Bone marrow (tissue), 2 donors: ENCODE measurements around the gene UBXN1.
A peak's percentile ranks its signal among the peaks of the same experiment; 100 is the strongest.
"Not testable (repeated sequence)": the region's sequence is repeated elsewhere in the genome, so short reads cannot be mapped to it uniquely, and the experiment has no call there.

Experiments used
- DNase-seq, 2 donors: peaks; one replicate each; lab custom pipeline; 2025; lab: John Stamatoyannopoulos, UW

UBXN1 gene

DNA sequence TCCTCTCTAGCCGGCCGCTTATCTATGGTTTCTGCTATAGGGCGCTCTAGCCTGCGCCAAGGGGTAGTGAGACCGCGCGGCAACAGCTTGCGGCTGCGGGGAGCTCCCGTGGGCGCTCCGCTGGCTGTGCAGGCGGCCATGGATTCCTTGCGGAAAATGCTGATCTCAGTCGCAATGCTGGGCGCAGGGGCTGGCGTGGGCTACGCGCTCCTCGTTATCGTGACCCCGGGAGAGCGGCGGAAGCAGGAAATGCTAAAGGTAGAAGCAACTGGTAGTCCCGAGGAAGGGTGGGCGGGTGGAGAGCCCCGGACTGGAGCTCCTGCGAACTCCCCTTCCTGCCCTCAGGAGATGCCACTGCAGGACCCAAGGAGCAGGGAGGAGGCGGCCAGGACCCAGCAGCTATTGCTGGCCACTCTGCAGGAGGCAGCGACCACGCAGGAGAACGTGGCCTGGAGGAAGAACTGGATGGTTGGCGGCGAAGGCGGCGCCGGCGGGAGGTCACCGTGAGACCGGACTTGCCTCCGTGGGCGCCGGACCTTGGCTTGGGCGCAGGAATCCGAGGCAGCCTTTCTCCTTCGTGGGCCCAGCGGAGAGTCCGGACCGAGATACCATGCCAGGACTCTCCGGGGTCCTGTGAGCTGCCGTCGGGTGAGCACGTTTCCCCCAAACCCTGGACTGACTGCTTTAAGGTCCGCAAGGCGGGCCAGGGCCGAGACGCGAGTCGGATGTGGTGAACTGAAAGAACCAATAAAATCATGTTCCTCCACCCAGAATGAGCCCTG lies 7.1 kb downstream of the UBXN1 start, which contains the start of the genes LBHD1 and UQCC3:
Gene LBHD1, minus strand, starts transcription at position 660 of the 782 bp plus-strand sequence. CDS start 2,236 bp downstream, outside the sequence.
Gene UQCC3, plus strand, starts transcription at position 66 of the 782 bp plus-strand sequence. Its CDS starts 73 bp downstream, at position 139.
- DNase-seq, result peak; percentile 75 to 76

- DNase-seq, result no peak
Measured at GRCh38 chr11:62671236-62671607, 7.7 kb downstream of the UBXN1 start.

DNA sequence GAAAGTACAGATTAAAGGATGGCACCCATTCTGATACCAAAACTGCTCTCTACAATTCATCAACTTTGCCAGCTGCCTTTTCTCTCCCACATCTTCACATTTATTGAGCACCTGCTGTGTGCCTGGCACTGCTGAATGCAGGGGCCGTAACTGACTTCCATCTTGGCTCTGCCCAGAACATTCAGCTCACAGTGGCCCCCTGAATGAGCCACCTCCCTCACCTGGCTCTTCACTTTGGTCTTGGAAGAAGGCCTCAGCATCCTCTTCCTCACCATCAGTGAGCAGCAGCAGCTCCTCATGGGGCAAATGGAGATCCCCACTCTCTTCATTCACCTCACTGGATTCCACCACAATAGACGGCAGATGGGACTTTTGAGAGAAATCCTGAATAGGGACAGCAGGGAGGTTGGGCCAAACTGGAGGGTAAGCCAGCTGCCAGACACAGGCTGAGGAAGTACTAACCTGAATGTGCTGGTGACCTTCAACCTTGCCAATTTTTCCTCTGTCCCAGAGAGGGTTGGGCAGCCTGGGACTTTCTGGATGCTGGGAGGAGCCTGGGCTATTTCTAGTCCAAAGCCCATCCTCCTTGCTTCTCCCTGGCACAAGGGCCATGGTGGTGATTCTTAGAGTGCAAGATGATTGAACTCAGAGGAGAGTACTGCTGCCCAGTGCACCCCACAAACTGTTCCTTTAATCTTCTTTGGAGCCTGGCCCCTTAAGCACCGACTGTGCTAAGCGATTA lies 9.3 kb downstream of the UBXN1 start:
- DNase-seq, result no peak

DNA sequence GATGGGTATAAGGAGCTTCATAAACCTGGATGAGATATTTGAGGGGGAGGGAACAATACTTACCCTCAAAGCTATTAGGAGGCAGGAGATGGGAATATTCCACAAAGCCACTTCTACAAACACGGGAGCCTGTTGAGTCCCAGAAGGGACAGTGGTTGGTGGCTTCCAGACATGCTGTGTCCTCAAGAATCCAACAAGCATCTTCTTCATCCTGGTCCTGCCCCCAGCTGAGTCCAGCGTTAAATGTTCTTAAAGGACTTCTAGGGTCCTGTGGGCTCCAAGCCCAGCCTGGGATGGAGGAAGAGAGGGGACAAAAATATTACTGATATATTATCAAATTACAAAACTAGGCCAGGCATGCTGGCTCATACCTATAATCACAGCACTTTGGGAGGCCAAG lies 11.4 kb downstream of the UBXN1 start:
- no peak for DNase-seq

GRCh38 chr11:62666259-62666926 lies 12.5 kb downstream of the UBXN1 start:
- DNase-seq, result no peak

GRCh38 chr11:62665599-62666258 lies 13.1 kb downstream of the UBXN1 start:
- DNase-seq, result peak in 1 of 2 donors; percentile 54

DNA sequence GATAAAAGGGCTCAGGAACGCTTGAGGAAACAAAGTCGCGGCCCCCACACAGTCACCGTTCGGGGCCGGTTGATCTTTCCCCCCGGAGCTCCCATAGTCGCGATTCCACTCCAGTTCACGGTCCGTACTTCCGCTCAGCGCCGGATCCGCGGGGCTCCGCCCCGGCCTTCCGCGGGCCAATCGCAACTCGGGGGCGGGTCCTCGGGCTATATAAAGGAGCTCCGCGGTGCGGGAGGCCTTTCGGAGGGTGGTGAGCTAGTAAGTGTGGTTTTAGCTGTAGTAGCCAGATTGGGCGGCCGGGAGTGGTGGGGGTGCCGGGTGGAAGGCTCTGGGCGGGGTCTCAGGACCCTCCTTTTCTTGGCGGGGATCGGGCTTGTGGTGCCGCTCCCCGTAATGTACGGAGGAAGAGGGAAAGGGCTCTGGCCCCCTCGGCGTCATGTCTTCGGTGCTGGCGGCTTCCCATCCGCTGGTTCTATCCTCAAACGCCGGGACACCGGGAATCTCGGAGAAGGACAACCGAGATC lies 13.7 kb downstream of the UBXN1 start, which contains the start of the genes C11orf98 and CSKMT:
Gene C11orf98, minus strand, starts transcription at position 136 of the 524 bp plus-strand sequence. Its CDS starts 41 bp downstream, at position 95.
Gene CSKMT, plus strand, starts transcription at position 238 of the 524 bp plus-strand sequence. CDS start 568 bp downstream, outside the sequence.
- peak; percentile 92 to 93 for DNase-seq

- peak in 1 of 2 donors; percentile 62 for DNase-seq
Measured at GRCh38 chr11:62664405-62665074, 14.3 kb downstream of the UBXN1 start.

DNA sequence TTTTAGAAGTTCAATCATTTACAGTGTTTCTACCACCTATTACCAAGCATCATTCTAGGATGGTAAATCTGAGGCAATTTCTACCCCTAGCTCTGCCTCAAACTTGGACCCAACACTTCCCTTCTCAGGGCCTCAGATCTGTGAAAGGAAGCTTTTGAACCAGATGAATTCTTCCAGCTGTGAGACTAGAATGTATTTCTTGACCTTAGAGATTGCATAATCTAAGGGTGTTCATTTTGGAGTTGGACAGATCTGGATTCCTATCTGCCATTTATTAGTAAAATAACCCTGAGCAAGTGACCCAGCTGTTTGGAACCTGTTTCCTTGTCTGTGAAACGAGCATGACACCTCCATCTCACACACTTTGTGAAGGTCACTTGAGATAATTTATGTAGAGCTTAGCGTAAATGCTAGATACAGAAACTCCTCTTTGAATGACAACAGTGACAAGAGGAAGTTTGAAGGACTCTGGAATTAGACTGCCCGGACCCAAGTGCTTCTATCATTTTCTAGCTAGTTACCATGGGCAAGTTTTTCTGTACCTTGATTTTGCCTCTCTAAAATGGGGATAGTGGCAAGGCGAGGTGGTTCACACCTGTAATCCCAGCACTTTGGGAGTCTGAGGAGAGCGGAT lies 22.0 kb downstream of the UBXN1 start:
- DNase-seq, result no peak

DNA sequence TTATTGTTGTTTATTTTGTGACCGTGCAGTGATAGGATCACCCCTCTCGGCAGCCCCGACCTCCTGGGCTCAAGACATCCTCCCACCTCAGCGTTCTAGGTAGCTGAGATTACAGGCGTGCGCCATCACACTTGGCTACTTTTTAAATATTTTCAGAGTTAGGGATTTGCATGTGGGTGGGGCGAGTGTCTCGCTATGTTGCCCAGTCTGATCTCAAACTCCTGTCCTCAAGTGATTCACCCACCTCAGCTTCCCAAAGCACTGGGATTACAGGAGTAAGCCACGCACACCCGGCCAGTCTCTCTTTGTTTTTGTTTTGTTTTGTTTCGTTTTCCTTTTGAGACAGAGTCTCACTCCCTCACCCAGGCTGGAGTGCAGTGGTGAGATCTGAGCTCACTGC lies 24.6 kb downstream of the UBXN1 start:
- peak in 1 of 2 donors; percentile 1 for DNase-seq

DNA sequence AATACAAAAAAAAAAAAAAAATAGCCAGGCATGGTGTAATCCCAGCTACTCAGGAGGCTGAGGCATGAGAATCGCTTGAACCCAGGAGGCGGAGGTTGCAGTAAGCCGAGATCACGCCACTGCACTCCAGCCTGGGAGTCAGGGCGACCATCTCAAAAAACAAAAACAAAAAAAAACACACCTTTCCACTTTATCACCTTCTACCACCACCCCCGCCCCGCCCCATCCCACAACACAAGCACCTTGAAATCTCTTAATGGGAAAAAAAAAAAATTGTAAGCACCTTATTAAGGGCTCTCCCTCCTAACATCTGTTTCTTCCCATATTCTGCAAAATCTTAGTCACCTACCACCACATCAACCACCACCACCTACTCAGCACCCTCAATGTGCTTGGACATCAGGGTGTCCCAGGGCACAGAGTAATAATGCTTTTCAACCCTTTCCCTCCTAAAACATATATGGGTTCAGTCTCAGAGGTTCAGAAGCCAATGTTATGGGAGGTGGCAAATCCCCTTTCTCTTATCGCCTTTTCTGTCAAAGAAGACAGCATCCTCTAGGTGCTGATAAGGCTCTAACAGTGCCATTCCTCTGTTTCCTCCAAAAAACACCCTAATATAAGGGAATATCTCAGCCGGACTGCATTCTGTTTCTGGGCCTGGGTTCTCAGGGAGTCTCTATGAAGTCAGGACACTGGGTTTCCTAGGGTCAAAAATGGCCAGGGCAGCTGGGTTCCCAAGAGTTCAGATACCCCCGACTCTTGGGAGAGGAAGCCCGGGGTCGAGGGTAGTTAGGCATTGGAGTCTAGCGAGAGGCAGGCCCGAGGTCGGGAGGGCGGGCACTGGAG lies 26.5 kb downstream of the UBXN1 start:
- DNase-seq, result no peak

DNA sequence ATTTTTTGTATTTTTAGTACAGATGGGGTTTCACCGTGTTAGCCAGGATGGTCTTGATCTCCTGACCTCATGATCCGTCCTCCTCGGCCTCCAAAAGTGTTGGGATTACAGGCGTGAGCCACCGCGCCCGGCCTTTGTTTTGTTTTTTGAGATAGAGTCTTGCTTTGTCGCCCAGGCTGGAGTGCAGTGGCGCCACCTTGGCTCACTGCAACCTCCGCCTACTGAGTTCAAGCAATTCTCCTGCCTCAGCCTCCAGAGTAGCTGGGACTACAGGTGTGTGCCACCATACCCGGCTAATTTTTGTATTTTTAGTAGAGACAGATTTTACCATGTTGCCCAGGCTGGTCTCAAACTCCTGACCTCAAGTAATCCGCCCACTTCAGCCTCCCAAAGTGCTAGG lies 28.6 kb downstream of the UBXN1 start:
- not testable (repeated sequence) for DNase-seq

- DNase-seq, result no peak
Measured at GRCh38 chr11:62649486-62649885, 29.4 kb downstream of the UBXN1 start.

- DNase-seq, result no peak
Measured at GRCh38 chr11:62648967-62649364, 29.9 kb downstream of the UBXN1 start.

DNA sequence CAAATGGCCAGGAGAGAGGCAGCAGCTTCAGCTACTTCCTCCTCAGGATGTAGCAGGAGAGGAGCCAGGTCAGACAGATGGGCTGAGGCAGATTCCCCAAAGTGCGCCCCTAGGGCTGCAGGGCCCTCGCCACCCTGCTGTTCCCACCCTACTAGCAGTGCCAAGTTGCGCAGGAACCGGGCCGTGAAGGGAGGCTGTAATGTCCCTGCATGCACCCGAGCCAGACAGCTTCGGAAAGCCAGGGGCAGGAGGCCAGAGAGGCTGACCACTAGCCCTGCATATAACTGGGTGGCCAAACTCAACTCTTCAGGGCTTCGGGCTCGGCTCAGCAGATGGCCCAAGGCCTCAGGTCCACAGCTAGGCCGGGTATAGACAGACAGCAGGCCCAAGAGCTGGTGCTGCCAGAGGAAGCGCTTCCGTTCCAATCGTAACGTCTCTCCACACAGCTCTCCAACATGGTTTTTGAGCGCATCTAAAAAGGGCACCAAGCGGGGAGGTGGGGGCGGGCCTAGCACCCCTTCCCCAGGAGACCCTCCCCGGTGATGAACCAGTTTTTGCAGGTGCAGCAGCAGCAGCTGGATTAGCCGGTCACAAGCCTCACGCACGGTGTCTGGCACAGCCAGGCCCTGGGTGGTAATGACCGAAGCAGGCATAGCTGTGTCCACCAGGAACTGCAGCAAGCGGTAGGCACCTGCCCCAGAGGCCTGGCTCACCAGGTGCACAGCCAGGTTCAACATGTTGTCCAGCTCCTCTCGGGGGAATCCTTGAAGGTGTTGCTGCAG lies 30.5 kb downstream of the UBXN1 start:
- no peak for DNase-seq

DNA sequence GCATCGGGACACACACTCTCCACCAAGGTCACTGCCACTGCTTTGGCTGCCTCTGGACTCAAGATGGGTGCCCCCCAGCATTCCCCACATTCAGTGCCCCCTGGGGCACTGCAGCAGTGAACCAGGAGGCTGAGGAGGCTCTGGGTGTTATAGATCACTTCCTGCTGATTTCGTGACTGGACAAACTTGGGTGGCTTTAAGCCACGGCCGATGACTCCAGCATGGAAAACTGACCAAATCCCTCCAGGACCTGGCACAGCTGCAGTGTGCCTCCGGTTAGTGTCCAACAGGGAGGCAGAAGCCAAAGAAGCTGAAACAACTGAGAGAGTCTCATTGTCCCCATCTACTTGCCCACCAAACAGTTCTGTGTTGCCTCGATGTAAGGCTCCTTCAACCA lies 31.3 kb downstream of the UBXN1 start:
- no peak for DNase-seq

GRCh38 chr11:62646825-62647608 lies 31.9 kb downstream of the UBXN1 start:
- no peak for DNase-seq
